Amniotic stem cell (primary cell): ENCODE measurements around the gene IGFBP5.
A peak's percentile ranks its signal among the peaks of the same experiment; 100 is the strongest.

Source experiments
- DNase-seq: peaks from one replicate; lab custom pipeline; 2025; lab: John Stamatoyannopoulos, UW

Gene IGFBP5

DNA sequence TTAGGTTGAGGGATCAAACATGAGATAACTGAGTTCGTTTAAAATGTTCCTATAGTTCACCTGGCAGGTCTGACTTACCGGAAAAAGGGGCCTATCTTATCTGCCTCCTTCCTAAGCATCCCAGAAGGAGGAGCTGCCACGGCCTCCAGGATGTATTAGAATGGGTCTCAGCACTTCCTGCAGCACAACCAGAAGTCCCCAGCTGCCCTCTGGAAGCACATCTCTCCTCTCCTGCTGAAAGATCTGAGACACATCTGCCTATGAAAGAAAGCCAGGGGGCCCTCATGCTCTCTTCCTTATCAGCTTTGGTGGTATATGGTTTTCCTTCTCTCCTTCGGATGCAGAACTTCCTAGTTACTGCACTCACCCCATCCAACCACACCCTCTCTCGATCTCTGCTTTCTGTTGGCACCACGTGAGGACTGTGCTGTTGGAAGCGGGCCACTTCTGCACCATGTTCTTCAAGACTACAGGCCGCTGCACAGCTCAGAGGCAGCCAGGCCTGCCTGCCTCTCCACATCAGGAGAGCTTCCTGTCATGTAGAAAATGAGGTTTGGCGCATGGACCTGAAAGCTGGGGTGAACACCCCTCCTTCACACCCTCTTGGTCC lies 6.5 kb downstream of the IGFBP5 start:
- no peak for DNase-seq

- DNase-seq: no peak
These were observed 7.7 kb downstream of the IGFBP5 start for GRCh38 chr2:216687646-216688045.

GRCh38 chr2:216687111-216687510 lies 8.2 kb downstream of the IGFBP5 start:
- DNase-seq: no peak

- no peak for DNase-seq
These were observed 9.9 kb downstream of the IGFBP5 start for GRCh38 chr2:216685327-216685875.

- DNase-seq: no peak
These were observed 11.5 kb downstream of the IGFBP5 start for GRCh38 chr2:216683846-216684245.

DNA sequence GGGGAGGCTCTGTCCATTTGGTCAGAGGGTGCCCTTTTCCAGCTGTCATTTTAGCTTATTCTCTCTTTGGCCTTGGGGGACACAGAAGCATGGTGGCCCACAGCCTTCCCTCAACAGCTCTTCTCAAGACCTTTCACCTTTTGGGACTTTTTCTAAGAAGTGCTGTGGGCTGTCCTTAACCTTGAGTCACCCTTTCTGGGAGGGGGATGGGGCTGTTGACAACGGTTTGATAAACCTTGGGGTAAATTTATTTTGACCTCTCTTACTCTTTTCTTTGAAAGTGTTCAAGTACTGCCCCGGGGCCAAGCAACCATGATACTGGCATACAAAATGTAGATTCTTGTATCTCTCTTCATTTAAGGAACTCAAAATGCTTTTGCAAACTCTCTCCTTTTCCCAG lies 13.7 kb downstream of the IGFBP5 start:
- no peak for DNase-seq

- DNase-seq: no peak
These were observed 14.3 kb downstream of the IGFBP5 start for GRCh38 chr2:216680951-216681629.

- DNase-seq: no peak
These were observed 15.7 kb downstream of the IGFBP5 start for GRCh38 chr2:216679658-216680024.

DNA sequence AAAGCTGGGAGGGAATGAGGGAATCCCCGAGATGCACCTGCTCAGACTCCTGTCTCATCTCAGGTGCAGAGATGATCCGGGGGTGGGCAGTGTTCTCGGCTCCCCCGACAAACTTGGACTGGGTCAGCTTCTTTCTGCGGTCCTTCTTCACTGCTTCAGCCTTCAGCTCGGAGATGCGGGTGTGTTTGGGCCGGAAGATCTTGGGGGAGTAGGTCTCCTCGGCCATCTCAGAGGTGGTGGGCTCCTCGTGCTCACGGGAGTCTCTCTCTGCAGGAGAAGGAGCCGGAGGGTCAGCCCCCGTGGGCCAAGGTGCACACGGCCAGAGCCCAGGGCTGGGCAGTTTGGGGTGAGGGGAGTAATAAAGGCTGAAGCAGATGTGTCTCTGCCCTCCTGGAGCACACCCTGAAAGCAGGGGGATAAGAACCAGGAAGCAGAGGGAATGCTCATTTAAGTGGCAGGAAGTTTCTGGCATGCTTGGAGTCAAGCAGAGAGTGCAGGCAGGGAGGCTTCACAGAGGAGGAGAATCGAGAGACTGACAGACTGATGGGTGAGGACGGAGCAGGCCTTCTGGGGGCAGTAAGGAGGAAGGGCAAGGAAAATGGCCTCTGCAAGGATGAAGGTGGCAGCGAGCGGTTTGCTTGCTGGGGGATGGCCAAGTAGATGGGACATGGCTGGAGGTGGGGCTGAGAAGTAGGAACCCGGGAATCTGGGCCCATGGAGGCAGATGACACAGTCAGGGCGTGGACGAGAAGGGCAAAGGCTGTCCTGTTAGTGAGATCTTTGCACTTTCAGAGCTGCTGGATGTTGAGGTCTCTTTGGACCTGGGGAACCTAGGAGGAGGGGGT lies 16.3 kb downstream of the IGFBP5 start:
- no peak for DNase-seq

DNA sequence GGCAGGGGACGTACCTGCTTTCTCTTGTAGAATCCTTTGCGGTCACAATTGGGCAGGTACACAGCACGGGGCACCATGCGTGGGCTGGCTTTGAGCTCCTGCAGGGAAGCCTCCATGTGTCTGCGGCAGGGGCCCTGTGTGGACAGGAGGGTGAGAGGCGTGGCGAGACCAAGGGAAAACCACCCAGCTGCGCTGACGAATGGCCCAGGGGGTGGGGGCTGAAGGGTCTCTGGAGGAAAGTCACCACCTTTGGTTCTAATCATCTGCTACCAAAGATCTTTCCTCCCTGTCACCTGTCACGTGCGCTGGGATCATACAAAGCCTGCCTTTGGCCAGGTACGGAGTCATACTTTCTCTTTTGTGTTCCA lies 17.3 kb downstream of the IGFBP5 start:
- no peak for DNase-seq

DNA sequence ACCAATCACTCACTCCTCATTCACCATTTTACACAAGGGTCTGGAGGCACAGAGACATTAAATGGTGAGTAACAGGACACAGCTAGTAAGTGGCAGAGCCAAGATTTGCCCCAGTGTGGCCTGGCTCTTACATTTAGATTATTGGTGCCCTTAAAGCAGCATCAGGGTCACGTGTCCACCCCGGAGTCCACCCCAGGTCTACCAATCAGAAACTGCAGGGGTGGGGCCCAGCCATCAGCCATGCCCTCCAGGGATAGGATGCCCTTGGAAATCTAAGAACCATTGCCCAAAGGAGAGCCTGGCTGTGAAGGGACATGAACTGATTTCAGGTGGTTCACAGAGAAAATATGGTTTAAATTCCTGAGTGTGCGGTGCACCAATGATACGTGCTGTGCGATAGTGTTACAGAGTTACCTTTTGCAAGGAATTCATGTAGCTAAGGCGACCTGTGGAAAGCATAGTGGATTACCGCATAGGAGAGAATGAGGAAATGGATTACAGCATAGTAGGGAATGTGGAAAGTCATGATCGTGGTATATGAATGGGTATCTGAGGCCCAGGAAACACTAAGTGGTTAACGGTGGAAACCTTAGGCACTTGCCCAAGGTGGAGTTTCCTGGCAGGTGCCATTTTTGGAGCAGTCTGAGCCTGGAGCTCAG lies 17.8 kb downstream of the IGFBP5 start:
- DNase-seq: no peak

GRCh38 chr2:216676630-216677029 lies 18.7 kb downstream of the IGFBP5 start:
- no peak for DNase-seq

DNA sequence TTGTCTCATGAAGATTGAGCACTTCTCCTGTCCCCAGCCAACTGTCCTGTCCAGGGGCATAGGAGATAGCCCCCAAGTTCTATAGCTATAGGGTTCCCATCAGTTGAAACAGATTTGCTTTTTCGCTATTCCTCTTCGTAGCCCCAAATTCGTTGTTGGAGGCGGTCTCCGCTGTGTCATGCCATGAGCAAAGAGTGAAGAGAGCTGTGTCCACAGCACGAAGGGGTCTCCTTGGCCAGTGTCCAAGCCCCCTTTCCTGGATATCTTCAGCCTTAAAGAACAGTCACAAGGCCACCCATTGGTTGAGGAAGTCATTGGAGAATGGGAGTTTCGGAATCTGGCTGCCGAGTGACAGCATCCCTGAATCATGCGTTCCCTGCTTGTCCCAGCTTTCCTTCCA lies 21.0 kb downstream of the IGFBP5 start:
- no peak for DNase-seq

DNA sequence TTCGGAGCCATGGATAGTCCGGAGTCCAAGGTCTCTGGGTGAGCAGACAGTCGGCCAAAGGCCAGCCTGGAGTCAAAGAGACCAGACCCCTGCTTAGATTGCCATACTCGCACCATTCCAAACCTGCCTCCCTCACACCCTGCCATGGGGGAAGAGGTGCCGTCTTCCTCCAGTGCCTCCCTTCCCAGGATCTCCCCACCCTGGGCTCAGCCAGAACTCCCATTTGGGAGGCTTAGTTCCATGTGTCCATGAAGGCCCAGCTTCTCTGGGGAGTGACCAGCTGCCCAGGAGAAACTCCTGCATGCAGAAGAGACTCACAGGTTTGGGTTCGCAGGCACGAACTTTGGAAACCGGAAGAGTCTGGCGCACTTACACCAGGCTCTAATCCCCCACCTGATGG lies 21.7 kb downstream of the IGFBP5 start:
- no peak for DNase-seq

- DNase-seq: no peak
These were observed 22.3 kb downstream of the IGFBP5 start for GRCh38 chr2:216673021-216673420.

DNA sequence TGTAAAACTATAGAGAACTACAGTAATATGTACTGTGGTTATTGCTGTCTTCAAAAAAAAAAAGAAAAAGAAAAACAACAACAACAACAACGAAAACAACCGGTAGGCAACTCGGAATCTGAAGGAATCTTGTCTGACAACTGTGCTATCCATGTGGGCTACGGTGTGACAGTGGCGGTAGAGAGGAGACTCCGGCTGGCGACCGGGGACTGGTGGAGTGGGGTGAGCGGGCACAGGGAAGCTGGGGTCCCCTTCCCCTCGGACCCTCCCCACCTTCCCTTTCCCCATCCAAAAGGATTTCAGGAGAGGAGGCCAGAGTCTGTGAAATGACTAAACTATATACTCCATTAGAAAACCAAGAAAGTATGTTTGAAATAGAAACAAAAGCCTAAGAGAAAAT lies 22.9 kb downstream of the IGFBP5 start:
- DNase-seq: no peak

DNA sequence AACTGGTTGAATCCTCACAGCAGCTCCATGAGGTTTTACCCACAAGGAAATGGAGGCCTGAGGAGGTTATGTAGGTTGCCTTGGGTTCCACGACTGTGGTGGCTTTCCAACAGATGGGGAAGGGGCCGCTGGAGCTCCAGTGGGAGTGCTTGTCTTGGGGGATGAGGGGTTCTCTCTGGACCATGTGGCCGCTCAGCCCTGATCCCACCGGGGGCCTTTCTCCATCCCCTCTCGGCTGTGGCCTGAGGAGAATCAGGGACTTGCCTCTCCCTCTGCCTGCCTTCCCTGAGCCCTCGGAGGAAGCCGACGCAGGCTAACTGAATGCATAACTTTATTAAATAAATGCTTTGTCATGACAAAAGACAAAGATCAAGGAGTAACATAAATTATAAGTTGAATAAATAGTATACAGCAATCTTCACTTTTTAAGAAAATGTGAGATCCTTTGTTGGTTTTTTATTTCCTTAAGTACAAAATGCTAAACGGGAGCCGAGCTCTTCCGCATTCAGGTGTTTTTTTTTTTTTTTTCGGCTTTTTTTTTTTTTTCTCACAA lies 23.5 kb downstream of the IGFBP5 start:
- no peak for DNase-seq

DNA sequence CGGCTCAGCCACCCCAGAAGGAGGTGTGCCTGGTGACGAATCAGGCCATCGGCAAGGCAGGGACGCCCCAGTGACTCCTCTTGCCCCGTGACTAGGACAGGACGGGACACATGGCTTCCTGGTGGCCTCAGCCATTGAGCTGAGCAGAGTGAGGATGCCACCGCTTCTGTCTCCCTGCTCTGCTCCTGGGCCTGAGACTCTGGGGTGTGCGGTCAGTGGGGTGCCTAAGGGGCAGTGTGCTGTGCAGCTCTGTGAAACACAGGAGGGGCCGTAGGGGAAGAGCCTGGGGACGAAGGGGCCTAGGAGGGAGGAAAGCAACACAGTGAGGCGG lies 24.3 kb downstream of the IGFBP5 start:
- DNase-seq: no peak

- no peak for DNase-seq
These were observed 24.9 kb downstream of the IGFBP5 start for GRCh38 chr2:216670266-216671080.

- peak; percentile 32 for DNase-seq
These were observed 28.7 kb downstream of the IGFBP5 start for GRCh38 chr2:216666461-216667233.

GRCh38 chr2:216665717-216666116 lies 29.6 kb downstream of the IGFBP5 start:
- no peak for DNase-seq
